Cardiac muscle cell (in vitro differentiated cells and primary cell): Measurements from ENCODE around the gene DNLZ. TPM values are rescaled to one million over a fixed set of nuclear protein-coding genes. Genes with fewer than 3 reads are reported as not detected.

Source experiments
- DNase-seq, 2 donors: peaks; one replicate each; pipeline versions ENCODE4 v3.0.0 to v3.0.0-alpha.2; 2010 to 2017; ENCODE audit warnings: low read depth in 1 of 2, low spot score in 1 of 2
- H3K27ac ChIP-seq: fragments of 200-600 bp; sonication (generic); 2 replicates; pipeline ENCODE4 v1.5.1; 2016
- H3K27me3 ChIP-seq: fragments of 200-600 bp; sonication (generic); 2 replicates; pipeline ENCODE4 v1.6.0; 2016; ENCODE audit warnings: control low read depth
- H3K36me3 ChIP-seq: fragments of 200-600 bp; sonication (generic); 2 replicates; pipeline ENCODE4 v1.5.1; 2016; ENCODE audit warnings: control low read depth
- H3K4me1 ChIP-seq: fragments of 200-600 bp; sonication (generic); 2 replicates; pipeline ENCODE4 v1.8.1; 2017; ENCODE audit warnings: low read depth, mild to moderate bottlenecking, mixed run types
- H3K4me3 ChIP-seq: fragments of 200-600 bp; sonication (generic); 2 replicates; pipeline ENCODE4 v1.5.1; 2016; ENCODE audit warnings: mild to moderate bottlenecking
- H3K9me3 ChIP-seq: fragments of 200-600 bp; sonication (generic); 2 replicates; pipeline ENCODE4 v1.5.1; 2017; ENCODE audit warnings: low read depth, mild to moderate bottlenecking, control low read depth
- CTCF ChIP-seq: IDR thresholded peaks from 2 replicates; pipeline ENCODE4 v1.5.1; 2012; ENCODE audit warnings: low read depth, mild to moderate bottlenecking, low read length
- polyA plus RNA-seq: library from polyadenylated mRNA; unstranded; fragments of >200 nt; fragmentation: Nextera tagmentation; extraction: Ambion mirVana; gene quantifications from 2 replicates; pipeline ENCODE4 v1.2.1, GENCODE V29; 2016
- total RNA-seq: library from RNA; depleted of rRNA; stranded (reverse); fragments of >200 nt; gene quantifications from 2 replicates; pipeline ENCODE4 v1.2.3, GENCODE V29; 2016

DNLZ gene
- total and polyA plus RNA-seq, 2 experiments from 2014 or later, result 28.0 to 48.2 TPM

- DNase-seq, result peak; percentile 14 to 33
- no peaks in the 10 kb centered on the region for H3K4me1 ChIP-seq
- H3K9me3 ChIP-seq, result no peaks in the 10 kb centered on the region
- no peak overlapping the region for H3K27ac ChIP-seq
- peak overlapping the region; percentile 95 for H3K4me3 ChIP-seq
- H3K27me3 ChIP-seq, result no peaks in the 10 kb centered on the region
- H3K36me3 ChIP-seq, result peaks cover 8% of the 10 kb centered on the region
- TF ChIP-seq CTCF, result no peak
These were observed 35.9 kb upstream of the DNLZ start for GRCh38 chr9:136399176-136400037.

GRCh38 chr9:136398286-136398685 lies 34.7 kb upstream of the DNLZ start:
- DNase-seq, result no peak
- Histone ChIP-seq H3K9me3 (no peaks in the 10 kb centered on the region), H3K4me1 (no peaks in the 10 kb centered on the region), H3K36me3 (peaks cover 16% of the 10 kb centered on the region), H3K27ac (no peak overlapping the region), H3K4me3 (no peak overlapping the region), H3K27me3 (no peaks in the 10 kb centered on the region)
- no peak for TF ChIP-seq CTCF

GRCh38 chr9:136397643-136398042 lies 34.1 kb upstream of the DNLZ start:
- H3K27ac ChIP-seq, result no peak overlapping the region
- no peak for TF ChIP-seq CTCF
- no peaks in the 10 kb centered on the region for H3K27me3 ChIP-seq
- no peak for DNase-seq
- no peak overlapping the region for H3K4me3 ChIP-seq
- H3K4me1 ChIP-seq, result no peaks in the 10 kb centered on the region
- no peaks in the 10 kb centered on the region for H3K9me3 ChIP-seq
- peaks cover 16% of the 10 kb centered on the region for H3K36me3 ChIP-seq

GRCh38 chr9:136396219-136396515 lies 32.6 kb upstream of the DNLZ start:
- Histone ChIP-seq H3K27me3 (no peaks in the 10 kb centered on the region), H3K4me1 (no peaks in the 10 kb centered on the region), H3K27ac (no peak overlapping the region), H3K4me3 (no peak overlapping the region), H3K9me3 (no peaks in the 10 kb centered on the region), H3K36me3 (peaks cover 21% of the 10 kb centered on the region)
- no peak for DNase-seq
- no peak for TF ChIP-seq CTCF

GRCh38 chr9:136395345-136396218 lies 32.0 kb upstream of the DNLZ start:
- no peak for TF ChIP-seq CTCF
- Histone ChIP-seq H3K27me3 (no peaks in the 10 kb centered on the region), H3K27ac (no peak overlapping the region), H3K36me3 (peaks cover 23% of the 10 kb centered on the region), H3K4me1 (no peaks in the 10 kb centered on the region), H3K9me3 (no peaks in the 10 kb centered on the region), H3K4me3 (no peak overlapping the region)
- no peak for DNase-seq
